H9 (cell line): ENCODE measurements around the gene DENND1A. TPM values are rescaled to one million over a fixed set of nuclear protein-coding genes. Genes with fewer than 3 reads are reported as not detected.
A peak's percentile ranks its signal among the peaks of the same experiment; 100 is the strongest.

Experiments
- DNase-seq: peaks from one replicate; pipeline ENCODE4 v3.0.0-alpha.2; 2017
- H2AFZ ChIP-seq: one replicate; pipeline ENCODE4 v1.6.1; 2013; ENCODE audit warnings: mild to moderate bottlenecking, low read length, control low read depth, moderate library complexity
- H2AK5ac ChIP-seq: 2 replicates; pipeline ENCODE4 v1.6.1; 2013; ENCODE audit warnings: low read length, control low read depth, mixed read lengths; ENCODE audit not compliant: insufficient read length
- H2BK120ac ChIP-seq: one replicate; pipeline ENCODE4 v1.6.1; 2013; ENCODE audit warnings: low read depth, mild to moderate bottlenecking, low read length, control low read depth, inconsistent platforms; ENCODE audit not compliant: poor library complexity, severe bottlenecking
- H2BK12ac ChIP-seq: 2 replicates; pipeline ENCODE4 v1.6.1; 2013; ENCODE audit warnings: low read length, control low read depth, mixed read lengths, low read depth; ENCODE audit not compliant: insufficient read length
- H2BK15ac ChIP-seq: 2 replicates; pipeline ENCODE4 v1.6.1; 2013; ENCODE audit warnings: low read depth, low read length, control low read depth
- H2BK20ac ChIP-seq: one replicate; pipeline ENCODE4 v1.6.1; 2013; ENCODE audit warnings: low read depth, mild to moderate bottlenecking, low read length, control low read depth, inconsistent platforms; ENCODE audit not compliant: poor library complexity, severe bottlenecking
- H2BK5ac ChIP-seq: 2 replicates; pipeline ENCODE4 v1.6.1; 2013; ENCODE audit warnings: low read length, control low read depth, mixed read lengths; ENCODE audit not compliant: insufficient read length
- H3K14ac ChIP-seq: 2 replicates; pipeline ENCODE4 v1.6.1; 2013; ENCODE audit warnings: low read length, control low read depth; ENCODE audit not compliant: insufficient read depth
- H3K18ac ChIP-seq: 2 replicates; pipeline ENCODE4 v1.6.1; 2013; ENCODE audit warnings: low read depth, mild to moderate bottlenecking, mixed read lengths, low read length, control low read depth; ENCODE audit not compliant: insufficient read length
- H3K23ac ChIP-seq: 2 replicates; pipeline ENCODE4 v1.6.1; 2013; ENCODE audit warnings: low read length, control low read depth, mixed read lengths, low read depth; ENCODE audit not compliant: insufficient read length
- H3K23me2 ChIP-seq: 2 replicates; pipeline ENCODE4 v1.6.1; 2013; ENCODE audit warnings: low read depth, mild to moderate bottlenecking, mixed read lengths, low read length, control low read depth; ENCODE audit not compliant: insufficient read length, poor library complexity, severe bottlenecking
- H3K27ac ChIP-seq: 2 replicates; pipeline ENCODE4 v1.5.1; 2013; ENCODE audit warnings: low read length, control low read depth, mixed read lengths, low read depth; ENCODE audit not compliant: insufficient read length
- H3K27me3 ChIP-seq: 2 replicates; pipeline ENCODE4 v1.6.1; 2013; ENCODE audit warnings: low read length, control low read depth, inconsistent platforms; ENCODE audit not compliant: insufficient read depth
- H3K4ac ChIP-seq: 2 replicates; pipeline ENCODE4 v1.6.1; 2013; ENCODE audit warnings: low read depth, mild to moderate bottlenecking, control low read depth, inconsistent platforms, low read length, moderate library complexity
- H3K4me1 ChIP-seq: 2 replicates; pipeline ENCODE4 v1.6.1; 2013; ENCODE audit warnings: low read length, control low read depth, inconsistent platforms; ENCODE audit not compliant: insufficient read depth
- H3K4me2 ChIP-seq: 2 replicates; pipeline ENCODE4 v1.6.1; 2013; ENCODE audit warnings: low read length, control low read depth, mixed read lengths; ENCODE audit not compliant: insufficient read length, insufficient read depth
- H3K56ac ChIP-seq: 2 replicates; pipeline ENCODE4 v1.6.1; 2013; ENCODE audit warnings: low read depth, mild to moderate bottlenecking, mixed read lengths, low read length, control low read depth; ENCODE audit not compliant: insufficient read length
- H3K79me1 ChIP-seq: 2 replicates; pipeline ENCODE4 v1.6.1; 2013; ENCODE audit warnings: low read depth, mild to moderate bottlenecking, moderate library complexity, low read length, control low read depth, inconsistent platforms; ENCODE audit not compliant: insufficient read depth, poor library complexity, severe bottlenecking
- H3K79me2 ChIP-seq: 2 replicates; pipeline ENCODE4 v1.6.1; 2013; ENCODE audit warnings: low read length, control low read depth, inconsistent platforms; ENCODE audit not compliant: insufficient read depth
- H3K9ac ChIP-seq: 2 replicates; pipeline ENCODE4 v1.6.1; 2013; ENCODE audit warnings: low read length, control low read depth, mixed read lengths; ENCODE audit not compliant: insufficient read length; ENCODE audit errors: extremely low read depth
- H3K9me3 ChIP-seq: one replicate; pipeline ENCODE4 v1.6.1; 2013; ENCODE audit warnings: low read depth, low read length, inconsistent platforms; ENCODE audit not compliant: control insufficient read depth
- H3T11ph ChIP-seq: one replicate; pipeline ENCODE4 v1.6.1; 2013; ENCODE audit warnings: mild to moderate bottlenecking, low read length, control low read depth, inconsistent platforms
- H4K20me1 ChIP-seq: one replicate; pipeline ENCODE4 v1.6.1; 2013; ENCODE audit not compliant: control insufficient read depth, insufficient read length, insufficient read depth
- H4K5ac ChIP-seq: 2 replicates; pipeline ENCODE4 v1.6.1; 2013; ENCODE audit warnings: low read depth, mild to moderate bottlenecking, mixed read lengths, low read length, control low read depth; ENCODE audit not compliant: insufficient read length
- H4K8ac ChIP-seq: replicated peaks from 2 replicates; pipeline ENCODE4 v1.6.1; 2013; ENCODE audit warnings: low read length, control low read depth, mixed read lengths, low read depth; ENCODE audit not compliant: insufficient read length
- H4K91ac ChIP-seq: 2 replicates; pipeline ENCODE4 v1.6.1; 2013; ENCODE audit warnings: low read depth, mild to moderate bottlenecking, moderate library complexity, mixed read lengths, low read length, control low read depth; ENCODE audit not compliant: insufficient read length
- H3K27ac Mint-ChIP-seq, 3 experiments: 2 replicates in 2 of 3; 3 replicates in 1 of 3; pipeline ENCODE4 v1.8.0; 2020 to 2021; ENCODE audit warnings: mixed read lengths in 3 of 3, mild to moderate bottlenecking in 1 of 3, moderate library complexity in 1 of 3
- H3K27me3 Mint-ChIP-seq: 2 replicates; pipeline ENCODE4 v1.8.0; 2021; ENCODE audit warnings: low read depth, mild to moderate bottlenecking, moderate library complexity, mixed read lengths
- H3K36me3 Mint-ChIP-seq, 3 experiments: 2 replicates in 2 of 3; 3 replicates in 1 of 3; pipeline ENCODE4 v1.8.0; 2020 to 2021; ENCODE audit warnings: low read depth in 3 of 3, mixed read lengths in 3 of 3; ENCODE audit not compliant: insufficient read depth in 1 of 3
- H3K4me1 Mint-ChIP-seq, 2 experiments: 2 replicates each; pipeline ENCODE4 v1.8.0; 2020; ENCODE audit warnings: mixed read lengths in 2 of 2
- H3K4me3 Mint-ChIP-seq, 2 experiments: 2 replicates in 1 of 2; 3 replicates in 1 of 2; pipeline ENCODE4 v1.8.0; 2020 to 2021; ENCODE audit warnings: mild to moderate bottlenecking in 2 of 2, mixed read lengths in 2 of 2, moderate library complexity in 1 of 2
- H3K9me3 Mint-ChIP-seq, 2 experiments: 2 replicates in 1 of 2; 3 replicates in 1 of 2; pipeline ENCODE4 v1.8.0; 2020; ENCODE audit warnings: mild to moderate bottlenecking in 2 of 2, mixed read lengths in 2 of 2, moderate library complexity in 1 of 2
- WGBS: extraction: QIAGEN DNeasy Blood & Tissue Kit; methylation state at CpG from one replicate; pipeline ENCODE4 v1.1.7; 2013; ENCODE audit warnings: missing lambda C conversion rate, low lambda C conversion rate, mixed read lengths; ENCODE audit not compliant: insufficient read length; ENCODE audit errors: extremely low coverage; 5-methylcytosine and 5-hydroxymethylcytosine counted together
- total RNA-seq: library from RNA; stranded (reverse); gene quantifications from 2 replicates; pipeline ENCODE4 v1.2.1, GENCODE V29; 2021
- TF ChIP-seq, protein P1 (sequence below): fragments of 200-600 bp; sonication (generic); conservative IDR thresholded peaks from 3 replicates; pipeline ENCODE4 v1.8.0; 2021; ENCODE audit warnings: antibody characterized with exemption, mild to moderate bottlenecking

Gene DENND1A
- total RNA-seq, 1 experiment from 2014 or later = 20.4 TPM

- no peak for DNase-seq
- no peak overlapping the region for H3K4me2 ChIP-seq
- H3K4me3 Mint-ChIP-seq = 0 out of 5 replicates have a peak overlapping the region, but pooled peaks of 1 of the 2 experiments have one; percentile 35
Observed at GRCh38 chr9:123357743-123358059, 572.2 kb downstream of the DENND1A start.

More at GRCh38 chr9:123357743-123358059, 572.2 kb downstream of the DENND1A start:
- Mint-ChIP-seq H3K4me1 (peaks cover 59 to 75% of the 10 kb centered on the region in 2 experiments), H3K36me3 (no peaks in the 10 kb centered on the region), H3K27ac (peak overlapping the region in 1 of 3 experiments; percentile 77; a peak in 1 of 7 replicates), H3K27me3 (peaks cover 9% of the 10 kb centered on the region), H3K9me3 (no peaks in the 10 kb centered on the region; a peak in 2 of 5 replicates)
- no peak overlapping the region for H4K8ac ChIP-seq
- H2BK12ac ChIP-seq = no peak overlapping the region
- H3K56ac ChIP-seq = no peak overlapping the region
- no peaks in the 10 kb centered on the region for H3K9me3 ChIP-seq
- peaks cover 16% of the 10 kb centered on the region; the same call in 1 of the 2 replicates for H3K4me1 ChIP-seq
- H3K9ac ChIP-seq = no peak overlapping the region
- no peak overlapping the region for H3K23ac ChIP-seq
- H2BK120ac ChIP-seq = no peak overlapping the region
- H4K91ac ChIP-seq = no peak overlapping the region
- H3K27me3 ChIP-seq = no peaks in the 10 kb centered on the region; the same call in 1 of the 2 replicates
- no peak overlapping the region for H2AFZ ChIP-seq
- H3K4ac ChIP-seq = no peak overlapping the region
- no peak overlapping the region for H2AK5ac ChIP-seq
- no peaks in the 10 kb centered on the region for H3K79me1 ChIP-seq
- no peak overlapping the region for H2BK15ac ChIP-seq
- WGBS = no CpG with 5 or more reads among the region's 2 CpGs
- H3K18ac ChIP-seq = peak overlapping the region; percentile 0
- H3K27ac ChIP-seq = no peak overlapping the region
- H4K20me1 ChIP-seq = no peaks in the 10 kb centered on the region
- H2BK5ac ChIP-seq = no peak overlapping the region
- H3K79me2 ChIP-seq = no peaks in the 10 kb centered on the region
- no peak overlapping the region for H3T11ph ChIP-seq
- no peak overlapping the region for H2BK20ac ChIP-seq
- no peak overlapping the region; the same call in 1 of the 2 replicates for H3K14ac ChIP-seq
- TF ChIP-seq, protein P1, sequence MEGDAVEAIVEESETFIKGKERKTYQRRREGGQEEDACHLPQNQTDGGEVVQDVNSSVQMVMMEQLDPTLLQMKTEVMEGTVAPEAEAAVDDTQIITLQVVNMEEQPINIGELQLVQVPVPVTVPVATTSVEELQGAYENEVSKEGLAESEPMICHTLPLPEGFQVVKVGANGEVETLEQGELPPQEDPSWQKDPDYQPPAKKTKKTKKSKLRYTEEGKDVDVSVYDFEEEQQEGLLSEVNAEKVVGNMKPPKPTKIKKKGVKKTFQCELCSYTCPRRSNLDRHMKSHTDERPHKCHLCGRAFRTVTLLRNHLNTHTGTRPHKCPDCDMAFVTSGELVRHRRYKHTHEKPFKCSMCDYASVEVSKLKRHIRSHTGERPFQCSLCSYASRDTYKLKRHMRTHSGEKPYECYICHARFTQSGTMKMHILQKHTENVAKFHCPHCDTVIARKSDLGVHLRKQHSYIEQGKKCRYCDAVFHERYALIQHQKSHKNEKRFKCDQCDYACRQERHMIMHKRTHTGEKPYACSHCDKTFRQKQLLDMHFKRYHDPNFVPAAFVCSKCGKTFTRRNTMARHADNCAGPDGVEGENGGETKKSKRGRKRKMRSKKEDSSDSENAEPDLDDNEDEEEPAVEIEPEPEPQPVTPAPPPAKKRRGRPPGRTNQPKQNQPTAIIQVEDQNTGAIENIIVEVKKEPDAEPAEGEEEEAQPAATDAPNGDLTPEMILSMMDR = no peak
- no peak overlapping the region for H4K5ac ChIP-seq
- H3K23me2 ChIP-seq = peaks cover 8% of the 10 kb centered on the region
